ENCODE measurements around the gene KRTAP1-5.

GRCh38 chr17:41008811-41009210 lies 18.2 kb downstream of the KRTAP1-5 start, which contains the start of gene KRTAP3-1:
- no peak for TF ChIP-seq CTCF (IDR thresholded peaks at IDR 0.05; ENCODE audit: low read depth, low read length)
- no peak for TF ChIP-seq MAX (IDR thresholded peaks at IDR 0.05; ENCODE audit: low read depth, low read length)
- TF ChIP-seq POLR2A (IDR thresholded peaks at IDR 0.05; ENCODE audit: extremely low read depth, insufficient read length), result no peak
- TF ChIP-seq MYC (IDR thresholded peaks at IDR 0.05; ENCODE audit: low read depth, low read length), result no peak
